AG10803 (cell line): Measurements from ENCODE around the gene MYCN.
"Not testable (repeated sequence)": the region's sequence is repeated elsewhere in the genome, so short reads cannot be mapped to it uniquely, and the experiment has no call there.

Experiments used
- DNase-seq: peaks from one replicate; pipeline ENCODE4 v3.0.0; 2010; ENCODE audit warnings: low read depth
- H3K4me3 ChIP-seq: 2 replicates; pipeline ENCODE4 v1.5.1; 2011; ENCODE audit warnings: mild to moderate bottlenecking, low read length, control low read depth
- TF ChIP-seq, protein P1 (sequence below): conservative IDR thresholded peaks from 2 replicates; pipeline ENCODE4 v1.5.1; 2011; ENCODE audit warnings: mild to moderate bottlenecking, low read length, control low read depth, inconsistent platforms

Gene MYCN

DNA sequence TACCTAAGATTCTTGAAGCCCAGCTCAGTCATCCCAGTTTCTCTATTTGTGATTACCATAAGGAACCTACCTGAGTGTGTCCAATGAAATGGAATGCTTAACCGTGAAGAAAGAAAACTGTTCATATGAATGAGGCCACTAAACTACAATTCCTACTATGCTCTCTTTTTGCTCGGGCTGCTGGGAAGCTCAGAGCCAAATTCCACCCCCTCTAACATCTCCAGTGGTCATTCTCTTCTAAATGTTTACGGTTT is 8.3 kb downstream of the MYCN start:
- DNase-seq: no peak
- H3K4me3 ChIP-seq: no peak overlapping the region
- TF ChIP-seq, protein P1, sequence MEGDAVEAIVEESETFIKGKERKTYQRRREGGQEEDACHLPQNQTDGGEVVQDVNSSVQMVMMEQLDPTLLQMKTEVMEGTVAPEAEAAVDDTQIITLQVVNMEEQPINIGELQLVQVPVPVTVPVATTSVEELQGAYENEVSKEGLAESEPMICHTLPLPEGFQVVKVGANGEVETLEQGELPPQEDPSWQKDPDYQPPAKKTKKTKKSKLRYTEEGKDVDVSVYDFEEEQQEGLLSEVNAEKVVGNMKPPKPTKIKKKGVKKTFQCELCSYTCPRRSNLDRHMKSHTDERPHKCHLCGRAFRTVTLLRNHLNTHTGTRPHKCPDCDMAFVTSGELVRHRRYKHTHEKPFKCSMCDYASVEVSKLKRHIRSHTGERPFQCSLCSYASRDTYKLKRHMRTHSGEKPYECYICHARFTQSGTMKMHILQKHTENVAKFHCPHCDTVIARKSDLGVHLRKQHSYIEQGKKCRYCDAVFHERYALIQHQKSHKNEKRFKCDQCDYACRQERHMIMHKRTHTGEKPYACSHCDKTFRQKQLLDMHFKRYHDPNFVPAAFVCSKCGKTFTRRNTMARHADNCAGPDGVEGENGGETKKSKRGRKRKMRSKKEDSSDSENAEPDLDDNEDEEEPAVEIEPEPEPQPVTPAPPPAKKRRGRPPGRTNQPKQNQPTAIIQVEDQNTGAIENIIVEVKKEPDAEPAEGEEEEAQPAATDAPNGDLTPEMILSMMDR: no peak

DNA sequence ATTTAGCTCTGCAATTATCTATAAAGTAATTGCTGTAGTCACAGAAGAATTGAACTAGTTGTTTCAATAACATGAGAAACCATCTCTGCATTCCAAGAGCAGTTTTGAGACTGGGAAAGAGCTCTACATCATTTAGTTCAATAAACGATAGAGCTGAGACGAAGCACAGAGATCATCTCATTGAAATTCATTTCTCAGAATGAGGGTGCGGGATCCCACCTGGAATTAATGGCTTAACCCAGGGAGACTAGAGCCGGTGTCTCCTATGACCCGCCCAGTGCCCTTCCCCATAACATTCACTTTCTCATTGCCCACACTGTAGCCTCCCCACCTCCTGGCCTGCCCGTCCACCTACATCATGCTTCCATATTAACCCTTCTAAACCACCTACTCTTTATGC is 8.8 kb downstream of the MYCN start:
- TF ChIP-seq, protein P1: no peak

DNA sequence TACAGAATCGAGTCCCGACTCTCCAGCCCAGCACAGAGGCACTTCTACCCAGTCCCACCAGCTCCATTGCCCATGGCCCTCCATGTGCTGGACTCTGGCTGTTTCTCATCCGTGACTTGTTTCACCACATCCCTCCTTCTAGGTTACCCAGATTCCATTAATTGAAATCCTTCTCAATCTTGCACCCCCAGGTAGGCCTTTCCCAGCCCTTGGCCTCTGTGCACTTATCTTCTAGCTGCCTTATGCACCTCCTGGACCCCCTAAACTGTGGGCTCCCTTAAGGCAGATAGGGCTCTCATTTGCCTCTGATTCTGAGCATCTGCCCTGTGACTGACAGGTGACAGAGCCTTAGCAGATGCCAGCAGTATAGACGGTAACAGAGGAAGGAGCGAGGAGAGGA is 9.2 kb downstream of the MYCN start:
- TF ChIP-seq, protein P1: no peak
- no peak for DNase-seq
- H3K4me3 ChIP-seq: no peak overlapping the region

More for the DNA sequence above, 8.8 kb downstream of the MYCN start:
- DNase-seq: no peak
- H3K4me3 ChIP-seq: no peak overlapping the region

DNA sequence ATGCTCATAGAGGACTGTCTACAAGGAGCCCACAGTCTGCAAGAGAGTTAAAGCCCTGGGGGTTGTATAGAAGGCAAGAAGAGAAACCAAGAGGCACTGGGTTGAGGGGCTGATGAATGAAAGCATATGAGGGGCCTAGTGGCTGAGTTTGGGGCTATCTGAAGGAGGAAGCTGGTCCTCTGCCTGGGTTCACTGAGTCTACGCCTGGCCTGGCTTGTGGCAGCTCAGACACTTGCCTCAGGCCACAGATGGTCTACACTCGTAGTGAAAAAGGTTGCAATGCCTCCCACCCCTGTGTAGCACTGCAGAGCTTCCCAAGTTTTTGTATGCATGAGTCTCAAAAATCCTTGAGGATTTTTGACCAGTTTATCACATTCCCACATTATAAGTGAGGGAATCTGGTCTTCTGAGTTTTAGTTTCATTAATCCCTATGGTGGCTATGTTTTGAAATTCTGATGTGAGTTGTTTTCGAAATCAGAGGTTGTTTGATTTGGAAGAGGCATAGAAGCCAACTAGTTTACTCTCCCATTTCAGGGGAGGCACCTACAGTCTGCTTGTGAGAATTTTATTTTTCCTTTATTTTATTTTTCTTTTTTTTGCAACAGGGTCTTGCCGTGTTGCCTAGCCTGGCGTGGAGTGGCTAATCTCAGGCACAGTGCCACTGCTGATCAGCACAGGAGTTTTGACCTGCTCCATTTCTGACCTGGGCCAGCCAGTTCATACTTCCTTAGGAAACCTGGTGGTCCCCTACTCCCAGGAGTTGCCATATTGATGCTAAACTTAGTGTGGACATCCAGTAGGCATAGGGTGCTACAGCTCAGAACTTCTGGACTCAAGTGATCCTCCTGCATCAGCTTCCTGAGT is 10.0 kb downstream of the MYCN start:
- no peak for DNase-seq
- H3K4me3 ChIP-seq: no peak overlapping the region
- TF ChIP-seq, protein P1: no peak

- DNase-seq, H3K4me3 ChIP-seq: not testable (repeated sequence)
Observed at GRCh38 chr2:15951936-15952335, 11.6 kb downstream of the MYCN start.

DNA sequence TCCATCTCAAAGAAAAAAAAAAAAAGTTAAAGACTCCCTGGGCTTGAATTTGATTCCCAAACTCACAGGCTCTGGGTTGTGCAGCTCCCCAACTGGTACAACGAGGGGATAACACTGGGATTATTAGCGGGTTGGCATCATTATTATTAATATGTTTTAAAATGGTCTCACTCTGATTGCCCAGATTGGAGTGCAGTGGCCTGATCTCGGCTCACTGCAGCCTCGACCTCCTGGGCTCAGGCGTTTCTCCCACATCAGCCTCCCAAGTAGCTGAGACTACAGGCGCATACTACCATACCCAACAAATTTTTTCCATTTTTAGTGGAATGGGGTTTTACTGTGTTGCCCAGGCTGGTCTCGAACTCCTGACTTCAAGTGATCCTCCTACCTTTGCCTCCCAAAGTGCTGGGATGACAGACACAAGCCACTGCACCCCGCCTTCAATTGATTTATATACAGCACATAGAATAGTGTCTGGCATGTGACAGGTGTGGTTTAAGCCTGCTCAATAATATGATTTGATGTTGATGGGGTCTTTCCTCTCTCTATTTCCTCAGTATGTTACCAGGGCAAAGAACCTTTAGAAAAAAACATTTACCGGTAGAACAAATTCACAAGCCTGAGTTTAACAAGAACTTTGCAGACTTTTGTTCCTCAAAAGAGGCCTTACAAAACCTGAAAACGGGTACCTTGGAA is 12.2 kb downstream of the MYCN start:
- TF ChIP-seq, protein P1: no peak
- no peak for DNase-seq
- no peak overlapping the region for H3K4me3 ChIP-seq

DNA sequence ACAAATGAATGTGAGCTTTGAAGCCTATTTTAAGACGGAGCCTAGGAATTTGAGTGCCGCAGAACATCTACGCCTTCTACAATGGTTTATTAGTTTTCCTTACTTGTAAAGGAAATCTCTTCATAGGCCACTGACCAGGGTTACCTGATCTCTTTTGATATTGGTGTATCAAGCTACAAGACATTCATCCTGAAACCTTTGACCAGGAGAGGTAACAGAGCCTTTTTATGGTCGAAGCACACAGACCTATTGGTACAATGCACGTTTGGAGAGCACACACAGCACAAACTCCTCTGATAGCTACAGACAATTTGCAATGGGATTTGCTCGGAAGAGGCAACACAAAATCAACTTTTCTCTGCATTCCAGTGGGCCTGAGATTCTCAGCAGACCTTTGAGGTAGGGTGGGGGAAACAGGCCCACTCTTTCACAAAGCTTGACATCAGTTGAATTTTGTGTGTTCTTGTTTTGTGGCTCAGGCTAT is 12.8 kb downstream of the MYCN start:
- no peak for DNase-seq
- TF ChIP-seq, protein P1: no peak
- no peak overlapping the region for H3K4me3 ChIP-seq
